Right cardiac atrium (tissue), 5 donors: Measurements from ENCODE around the gene ELP2. TPM values are rescaled to one million over a fixed set of nuclear protein-coding genes. Genes with fewer than 3 reads are reported as not detected.
A peak's percentile ranks its signal among the peaks of the same experiment; 100 is the strongest.

Experiments used
- ATAC-seq, 2 donors: fragments of 200-7000 bp; cut with Tn5 transposase; one replicate each; pipeline versions ENCODE4 v1.8.0 to v1.9.1; 2020; ENCODE audit warnings: moderate library complexity in 2 of 2, mild to moderate bottlenecking in 1 of 2
- DNase-seq, 3 donors: peaks; one replicate each; pipeline ENCODE4 v3.0.0-alpha.2; 2020
- H3K27ac ChIP-seq: one replicate; pipeline ENCODE4 v1.5.1; 2013; ENCODE audit warnings: mild to moderate bottlenecking, low read length, control low read depth, moderate library complexity
- H3K27me3 ChIP-seq: one replicate; pipeline ENCODE4 v1.6.1; 2013; ENCODE audit not compliant: control insufficient read depth, insufficient read depth
- H3K4me1 ChIP-seq: one replicate; pipeline ENCODE4 v1.6.1; 2013; ENCODE audit warnings: low read length; ENCODE audit not compliant: control insufficient read depth, insufficient read depth
- H3K4me3 ChIP-seq: one replicate; pipeline ENCODE4 v1.5.1; 2013; ENCODE audit warnings: low read length, control low read depth
- H3K9me3 ChIP-seq: one replicate; pipeline ENCODE4 v1.6.1; 2013; ENCODE audit warnings: low read length; ENCODE audit not compliant: control insufficient read depth
- WGBS: extraction: QIAGEN DNeasy Blood & Tissue Kit; methylation state at CpG from one replicate; pipeline ENCODE4 v1.1.7; 2013; 5-methylcytosine and 5-hydroxymethylcytosine counted together
- intact Hi-C, 4 donors: fragments of 100-400 bp; cut with DNase I; formaldehyde crosslinking; loops; one replicate each; pipeline versions ENCODE4 v1.11.0 to v1.14.0; 2022 to 2023
- polyA plus RNA-seq: library from polyadenylated mRNA; stranded (reverse); fragments of 200-250 nt; gene quantifications from one replicate; pipeline ENCODE4 v1.2.3, GENCODE V29; 2013
- total RNA-seq, 4 donors: library from RNA; stranded (reverse); fragmentation: NEBNext Ultra II Directional; extraction: Animal tissue kit (Norgen Biotek cat#: 25700); gene quantifications; one replicate each; pipeline ENCODE4 v1.2.1, GENCODE V29; 2021
- donor health status: healthy with polysubstance abuse.
- donor health status: DM: no; HTN: yes; CAD: no.
- donor health status: DM: no; HTN: no; CAD: no.
- donor health status: DM: no; HTN: yes; CAD: no; lungs with severe emphysema.
- donor health status: DM: yes; HTN: yes; CAD: no.

ELP2 gene
- total and polyA plus RNA-seq, 5 donors: 31.4 to 56.6 (median 54.0) TPM

GRCh38 chr18:36179562-36180355, 50.1 kb downstream of the ELP2 start:
- Histone ChIP-seq H3K4me3 (no peak overlapping the region), H3K27me3 (no peaks in the 10 kb centered on the region), H3K9me3 (no peaks in the 10 kb centered on the region), H3K27ac (no peak overlapping the region), H3K4me1 (no peaks in the 10 kb centered on the region)
- ATAC-seq: peak; percentile 61 to 70
- WGBS: 11% methylated on average over 7 of the region's 7 CpGs
- intact Hi-C loops: loop anchor here in 1 of 4 donors (10.0 kb wide), 1 partner anchor 95 kb away; no protein-coding TSS in a partner anchor
- DNase-seq: peak; percentile 79 to 94 (median 87)

- ATAC-seq: no peak
- H3K27ac ChIP-seq: no peak overlapping the region
- 84% methylated on average over 6 of the region's 6 CpGs for WGBS
- H3K9me3 ChIP-seq: no peaks in the 10 kb centered on the region
- H3K4me1 ChIP-seq: no peaks in the 10 kb centered on the region
- no peaks in the 10 kb centered on the region for H3K27me3 ChIP-seq
- intact Hi-C loops: loop anchor here in 1 of 4 donors (10.0 kb wide), 1 partner anchor 93 kb away; no protein-coding TSS in a partner anchor
- no peak overlapping the region for H3K4me3 ChIP-seq
- DNase-seq: no peak
These were observed 51.7 kb downstream of the ELP2 start for GRCh38 chr18:36181441-36181840.

GRCh38 chr18:36181898-36182506, 52.3 kb downstream of the ELP2 start:
- H3K4me1 ChIP-seq: no peaks in the 10 kb centered on the region
- ATAC-seq: peak in 1 of 2 donors; percentile 54

GRCh38 chr18:36183033-36183432, 53.3 kb downstream of the ELP2 start:
- intact Hi-C loops: loop anchor here in 1 of 4 donors (10.0 kb wide), 1 partner anchor 92 kb away; no protein-coding TSS in a partner anchor
- no peaks in the 10 kb centered on the region for H3K4me1 ChIP-seq
- no peaks in the 10 kb centered on the region for H3K27me3 ChIP-seq
- 88% methylated on average over 6 of the region's 6 CpGs for WGBS
- no peak overlapping the region for H3K27ac ChIP-seq
- no peak overlapping the region for H3K4me3 ChIP-seq
- ATAC-seq (no peak), DNase-seq (no peak)
- H3K9me3 ChIP-seq: no peaks in the 10 kb centered on the region

More at GRCh38 chr18:36181898-36182506, 52.3 kb downstream of the ELP2 start:
- intact Hi-C loops: loop anchor here in 1 of 4 donors (10.0 kb wide), 1 partner anchor 93 kb away; no protein-coding TSS in a partner anchor
- no peak overlapping the region for H3K27ac ChIP-seq
- no peak for DNase-seq
- no peak overlapping the region for H3K4me3 ChIP-seq
- no peaks in the 10 kb centered on the region for H3K27me3 ChIP-seq
- no peaks in the 10 kb centered on the region for H3K9me3 ChIP-seq
- 82% methylated on average over 3 of the region's 3 CpGs for WGBS

GRCh38 chr18:36183987-36184386, 54.3 kb downstream of the ELP2 start:
- H3K4me1 ChIP-seq: no peaks in the 10 kb centered on the region
- DNase-seq (no peak), ATAC-seq (no peak)
- H3K9me3 ChIP-seq: no peaks in the 10 kb centered on the region
- no peak overlapping the region for H3K4me3 ChIP-seq
- 88% methylated on average over 2 of the region's 2 CpGs for WGBS
- H3K27ac ChIP-seq: no peak overlapping the region
- intact Hi-C loops: loop anchor here in 1 of 4 donors (10.0 kb wide), 1 partner anchor 91 kb away; no protein-coding TSS in a partner anchor
- H3K27me3 ChIP-seq: no peaks in the 10 kb centered on the region

GRCh38 chr18:36185157-36185556, 55.5 kb downstream of the ELP2 start:
- Histone ChIP-seq H3K4me1 (no peaks in the 10 kb centered on the region), H3K27ac (no peak overlapping the region), H3K9me3 (no peaks in the 10 kb centered on the region), H3K27me3 (no peaks in the 10 kb centered on the region), H3K4me3 (no peak overlapping the region)
- 92% methylated on average over 3 of the region's 3 CpGs for WGBS
- DNase-seq (no peak), ATAC-seq (no peak)
- intact Hi-C loops: loop anchor here in 1 of 4 donors (10.0 kb wide), 1 partner anchor 90 kb away; no protein-coding TSS in a partner anchor

- ATAC-seq (no peak), DNase-seq (no peak)
- Histone ChIP-seq H3K4me3 (no peak overlapping the region), H3K4me1 (no peaks in the 10 kb centered on the region), H3K27me3 (no peaks in the 10 kb centered on the region), H3K27ac (no peak overlapping the region), H3K9me3 (no peaks in the 10 kb centered on the region)
- intact Hi-C loops: loop anchor here in 1 of 4 donors (10.0 kb wide), 1 partner anchor 89 kb away; no protein-coding TSS in a partner anchor
- WGBS: 78% methylated on average over 18 of the region's 18 CpGs
These were observed 56.3 kb downstream of the ELP2 start for GRCh38 chr18:36185901-36186460.

GRCh38 chr18:36186461-36187192, 56.9 kb downstream of the ELP2 start:
- intact Hi-C loops: loop anchor here in 1 of 4 donors (10.0 kb wide), 1 partner anchor 88 kb away; no protein-coding TSS in a partner anchor

GRCh38 chr18:36187193-36187825, 57.6 kb downstream of the ELP2 start, which contains the start of gene MOCOS:
MOCOS (plus strand) TSS chr18:36187497; CDS start chr18:36187540, 43 bp downstream.
- intact Hi-C loops: loop anchor here in 1 of 4 donors (10.0 kb wide), 1 partner anchor 87 kb away; no protein-coding TSS in a partner anchor
- DNase-seq (peak; percentile 79 to 93 (median 89)), ATAC-seq (peak; percentile 96 to 97)
- H3K4me1 ChIP-seq: no peaks in the 10 kb centered on the region
- H3K27me3 ChIP-seq: no peaks in the 10 kb centered on the region
- H3K4me3 ChIP-seq: peak within 1 kb of the TSS; percentile 81
- no peak within 1 kb of the TSS for H3K27ac ChIP-seq
- WGBS: under 1% methylated on average over 66 of the region's 66 CpGs
- H3K9me3 ChIP-seq: no peaks in the 10 kb centered on the region

More at GRCh38 chr18:36186461-36187192, 56.9 kb downstream of the ELP2 start:
- peak; percentile 55 to 72 for ATAC-seq
- H3K27ac ChIP-seq: no peak overlapping the region
- WGBS: 9% methylated on average over 47 of the region's 47 CpGs
- peak overlapping the region; percentile 81 for H3K4me3 ChIP-seq
- no peaks in the 10 kb centered on the region for H3K9me3 ChIP-seq
- H3K27me3 ChIP-seq: no peaks in the 10 kb centered on the region
- peak; percentile 50 to 75 (median 72) for DNase-seq
- no peaks in the 10 kb centered on the region for H3K4me1 ChIP-seq
